Breast epithelium (tissue), 3 donors: Measurements from ENCODE around the gene IKBIP.
"Not testable (repeated sequence)": the region's sequence is repeated elsewhere in the genome, so short reads cannot be mapped to it uniquely, and the experiment has no call there.

Source experiments
- CTCF ChIP-seq, 3 donors: fragments of 450-650 bp; IDR thresholded peaks; one replicate each; pipeline ENCODE4 v1.5.1; 2016 to 2017; ENCODE audit warnings: antibody characterized with exemption in 3 of 3, mild to moderate bottlenecking in 3 of 3, moderate library complexity in 3 of 3
- POLR2A ChIP-seq: fragments of 450-650 bp; IDR thresholded peaks from one replicate; pipeline ENCODE4 v1.6.1; 2016; ENCODE audit warnings: antibody characterized with exemption, mild to moderate bottlenecking, moderate library complexity
- POLR2AphosphoS5 ChIP-seq, 3 donors: sonication (generic); formaldehyde crosslinking; IDR thresholded peaks; one replicate each; pipeline ENCODE4 v1.6.1; 2017; ENCODE audit warnings: antibody characterized with exemption in 3 of 3

- not testable (repeated sequence) for TF ChIP-seq CTCF (IDR thresholded peaks at IDR 0.05); POLR2AphosphoS5 (IDR thresholded peaks at IDR 0.05); POLR2A
Measured at GRCh38 chr12:98597313-98597712, 47.3 kb downstream of the IKBIP start.
